Stomach (tissue), 4 donors: Measurements from ENCODE around the gene P4HB.

Experiments
- EP300 ChIP-seq: sonication (generic); formaldehyde crosslinking; IDR thresholded peaks from one replicate; pipeline ENCODE4 v1.6.1; 2017; ENCODE audit warnings: antibody characterized with exemption
- POLR2A ChIP-seq, 4 donors: fragments of 450-650 bp; IDR thresholded peaks; one replicate each; pipeline ENCODE4 v1.6.1; 2016; ENCODE audit warnings: antibody characterized with exemption in 4 of 4, control low read depth in 2 of 4, mild to moderate bottlenecking in 1 of 4, moderate library complexity in 1 of 4
- TF ChIP-seq, protein P1 (sequence below), 7 experiments: fragments of 450-650 bp in 4 of 7; fragments of 200-600 bp in 3 of 7; sonication (generic) in 3 of 7; IDR thresholded peaks; one replicate each; pipeline ENCODE4 v1.5.1; 2016 to 2019; ENCODE audit warnings: antibody characterized with exemption in 7 of 7, control low read depth in 2 of 7, mild to moderate bottlenecking in 1 of 7

DNA sequence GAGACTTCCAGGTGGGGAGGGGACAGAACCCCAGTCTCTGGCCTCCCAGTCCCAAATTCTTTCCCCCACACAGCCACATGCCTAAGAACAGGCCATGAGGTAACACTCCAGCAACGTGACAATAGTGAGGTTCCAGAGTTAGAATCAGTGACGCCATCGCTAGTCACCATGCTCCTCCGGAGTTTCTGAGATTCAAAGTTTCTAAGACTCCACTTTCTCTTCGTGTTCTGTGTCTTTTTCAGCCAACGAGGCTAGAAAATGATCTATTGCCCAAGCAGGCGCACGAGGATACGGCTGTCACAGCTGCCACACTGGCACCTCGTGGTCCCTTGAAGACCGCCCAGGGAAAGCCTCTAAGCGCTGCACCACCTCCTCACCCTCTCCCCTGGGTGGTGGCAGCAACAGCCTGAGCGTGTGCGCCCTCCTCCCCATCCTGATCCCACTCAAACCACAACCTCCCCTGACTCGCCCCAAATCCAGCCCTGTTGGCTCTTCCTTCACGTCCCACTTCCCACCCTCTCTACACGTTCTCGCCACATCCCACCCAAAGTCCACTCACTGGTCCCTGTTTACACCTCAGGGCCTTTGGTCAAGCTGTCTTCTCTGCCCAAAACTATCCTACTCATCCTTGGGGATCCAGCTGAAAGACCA is 28.3 kb downstream of the P4HB start:
- TF ChIP-seq, protein P1, sequence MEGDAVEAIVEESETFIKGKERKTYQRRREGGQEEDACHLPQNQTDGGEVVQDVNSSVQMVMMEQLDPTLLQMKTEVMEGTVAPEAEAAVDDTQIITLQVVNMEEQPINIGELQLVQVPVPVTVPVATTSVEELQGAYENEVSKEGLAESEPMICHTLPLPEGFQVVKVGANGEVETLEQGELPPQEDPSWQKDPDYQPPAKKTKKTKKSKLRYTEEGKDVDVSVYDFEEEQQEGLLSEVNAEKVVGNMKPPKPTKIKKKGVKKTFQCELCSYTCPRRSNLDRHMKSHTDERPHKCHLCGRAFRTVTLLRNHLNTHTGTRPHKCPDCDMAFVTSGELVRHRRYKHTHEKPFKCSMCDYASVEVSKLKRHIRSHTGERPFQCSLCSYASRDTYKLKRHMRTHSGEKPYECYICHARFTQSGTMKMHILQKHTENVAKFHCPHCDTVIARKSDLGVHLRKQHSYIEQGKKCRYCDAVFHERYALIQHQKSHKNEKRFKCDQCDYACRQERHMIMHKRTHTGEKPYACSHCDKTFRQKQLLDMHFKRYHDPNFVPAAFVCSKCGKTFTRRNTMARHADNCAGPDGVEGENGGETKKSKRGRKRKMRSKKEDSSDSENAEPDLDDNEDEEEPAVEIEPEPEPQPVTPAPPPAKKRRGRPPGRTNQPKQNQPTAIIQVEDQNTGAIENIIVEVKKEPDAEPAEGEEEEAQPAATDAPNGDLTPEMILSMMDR (IDR thresholded peaks at IDR 0.05) = no peak
- no peak for TF ChIP-seq EP300
- TF ChIP-seq POLR2A (IDR thresholded peaks at IDR 0.05) = no peak
